ENCODE results near the gene LGALS9C. TPM values are rescaled to one million over a fixed set of nuclear protein-coding genes. Genes with fewer than 3 reads are reported as not detected.
"Not testable (repeated sequence)": the region's sequence is repeated elsewhere in the genome, so short reads cannot be mapped to it uniquely, and the experiment has no call there.

Gene LGALS9C
- total and polyA plus RNA-seq, 2 of the 4 experiments (the other 2 are of a cell fraction) = not detected

- no CpG with 5 or more reads among the region's 8 CpGs for WGBS, 2 experiments (ENCODE audit: extremely low coverage in 2 of 2, insufficient read length in 1 of 2)
- H2BK120ac ChIP-seq (ENCODE audit: low read depth, low read length); H2AK9ac ChIP-seq (replicated peaks; ENCODE audit: low read depth, low read length, poor library complexity); intact Hi-C loops (cut with micrococcal nuclease); H3K27ac ChIP-seq (ENCODE audit: insufficient read depth, low read length); H3K56ac ChIP-seq (ENCODE audit: extremely low read depth, insufficient read depth, low read length); in situ Hi-C loops (cut with MboI; ENCODE audit: low sequenced_read_pairs); H3K14ac ChIP-seq (replicated peaks; ENCODE audit: low read depth, low read length); H3K4me3 ChIP-seq (ENCODE audit: insufficient read depth, low read depth, low read length); H2BK5ac ChIP-seq (ENCODE audit: low read depth, low read length, poor library complexity, severe bottlenecking); H3K4me1 ChIP-seq (ENCODE audit: control insufficient read depth, insufficient read depth, low read length); H3K9ac ChIP-seq (ENCODE audit: low read depth, low read length); H4K91ac ChIP-seq (ENCODE audit: insufficient read depth, low read depth, low read length); ATAC-seq (ENCODE audit: low read depth); CTCF ChIA-PET; BruUV-seq (replicated peaks); H3K36me3 ChIP-seq (ENCODE audit: control insufficient read depth, insufficient read depth, low read length); H2AK5ac ChIP-seq (ENCODE audit: low read depth, low read length); H3K27me3 ChIP-seq (ENCODE audit: control insufficient read depth, insufficient read depth, low read length); H3K79me1 ChIP-seq (ENCODE audit: low read depth in 1 of 2, low read length in 2 of 2); DNase-seq; H2BK20ac ChIP-seq (ENCODE audit: low read depth, low read length); H2AFZ ChIP-seq (replicated peaks; ENCODE audit: low read length, poor library complexity); dilution Hi-C loops (cut with HindIII; ENCODE audit: low sequenced_read_pairs, unreplicated experiment); H3K9me1 ChIP-seq (ENCODE audit: insufficient read depth, low read length); H3K9me3 ChIP-seq (ENCODE audit: control insufficient read depth, insufficient read depth, low read length); H4K8ac ChIP-seq (ENCODE audit: low read depth in 2 of 2, low read length in 2 of 2); H3K18ac ChIP-seq (ENCODE audit: low read depth, low read length); H2BK15ac ChIP-seq (ENCODE audit: low read depth, low read length); H3K23ac ChIP-seq (ENCODE audit: low read depth, low read length); H4K5ac ChIP-seq (ENCODE audit: low read depth, low read length); H3K4me2 ChIP-seq (ENCODE audit: low read depth, low read length); POLR2A ChIA-PET (ENCODE audit: unreplicated experiment); H4K20me1 ChIP-seq (ENCODE audit: insufficient read depth, low read length); H3K4ac ChIP-seq (ENCODE audit: low read depth, low read length): not testable (repeated sequence)
These were observed 44.5 kb downstream of the LGALS9C start for GRCh38 chr17:18521100-18521499.

DNA sequence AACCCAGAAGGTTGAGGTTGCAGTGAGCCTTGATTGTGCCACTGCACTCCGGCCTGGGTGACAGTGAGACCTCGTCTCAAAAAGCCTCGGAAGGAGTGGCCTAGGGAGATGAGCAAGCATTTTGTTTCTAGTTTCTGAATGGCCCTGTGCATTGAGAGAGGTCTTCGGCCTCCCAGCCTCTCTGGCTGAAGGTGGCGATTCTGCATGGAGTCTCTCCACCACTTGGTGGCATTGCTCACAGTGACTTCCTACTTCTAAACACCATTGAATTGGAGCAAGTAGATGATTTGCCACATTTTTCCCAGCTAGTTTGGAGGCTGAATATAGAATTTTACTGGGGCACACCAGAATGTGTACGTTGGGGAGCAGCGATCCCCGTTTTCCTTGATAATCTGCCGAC, 48.4 kb downstream of the LGALS9C start:
- WGBS, 2 experiments (ENCODE audit: extremely low coverage in 2 of 2, insufficient read length in 1 of 2) = no CpG with 5 or more reads among the region's 9 CpGs
- H3K56ac ChIP-seq (ENCODE audit: extremely low read depth, insufficient read depth, low read length); H4K20me1 ChIP-seq (ENCODE audit: insufficient read depth, low read length); H2BK120ac ChIP-seq (ENCODE audit: low read depth, low read length); H4K8ac ChIP-seq (ENCODE audit: low read depth in 2 of 2, low read length in 2 of 2); in situ Hi-C loops (cut with MboI; ENCODE audit: low sequenced_read_pairs); BruUV-seq (replicated peaks); H3K4ac ChIP-seq (ENCODE audit: low read depth, low read length); H4K5ac ChIP-seq (ENCODE audit: low read depth, low read length); H3K79me1 ChIP-seq (ENCODE audit: low read depth in 1 of 2, low read length in 2 of 2); H2BK15ac ChIP-seq (ENCODE audit: low read depth, low read length); H3K9me3 ChIP-seq (ENCODE audit: control insufficient read depth, insufficient read depth, low read length); H3K27me3 ChIP-seq (ENCODE audit: control insufficient read depth, insufficient read depth, low read length); H4K91ac ChIP-seq (ENCODE audit: insufficient read depth, low read depth, low read length); H2AK5ac ChIP-seq (ENCODE audit: low read depth, low read length); H3K4me2 ChIP-seq (ENCODE audit: low read depth, low read length); H3K9ac ChIP-seq (ENCODE audit: low read depth, low read length); H3K4me1 ChIP-seq (ENCODE audit: control insufficient read depth, insufficient read depth, low read length); H3K14ac ChIP-seq (replicated peaks; ENCODE audit: low read depth, low read length); POLR2A ChIA-PET (ENCODE audit: unreplicated experiment); intact Hi-C loops (cut with micrococcal nuclease); H3K9me1 ChIP-seq (ENCODE audit: insufficient read depth, low read length); H3K27ac ChIP-seq (ENCODE audit: insufficient read depth, low read length); H3K23ac ChIP-seq (ENCODE audit: low read depth, low read length); ATAC-seq (ENCODE audit: low read depth); H2BK5ac ChIP-seq (ENCODE audit: low read depth, low read length, poor library complexity, severe bottlenecking); H2BK20ac ChIP-seq (ENCODE audit: low read depth, low read length); CTCF ChIA-PET; DNase-seq; H3K4me3 ChIP-seq (ENCODE audit: insufficient read depth, low read depth, low read length); H3K18ac ChIP-seq (ENCODE audit: low read depth, low read length); H2AK9ac ChIP-seq (replicated peaks; ENCODE audit: low read depth, low read length, poor library complexity); dilution Hi-C loops (cut with HindIII; ENCODE audit: low sequenced_read_pairs, unreplicated experiment); H3K36me3 ChIP-seq (ENCODE audit: control insufficient read depth, insufficient read depth, low read length); H2AFZ ChIP-seq (replicated peaks; ENCODE audit: low read length, poor library complexity): not testable (repeated sequence)

Measured in IMR-90 (cell line).